Measurements from ENCODE around the gene PIGN. TPM values are rescaled to one million over a fixed set of nuclear protein-coding genes. Genes with fewer than 3 reads are reported as not detected.

PIGN gene
- total and polyA plus RNA-seq, 2 donors (not counting 3 experiments of a cell fraction or from before 2014, with no cell fraction given), result 13.7 to 26.1 TPM

GRCh38 chr18:62200121-62200914, 13.5 kb upstream of the PIGN start:
- TF ChIP-seq EZH2 (IDR thresholded peaks at IDR 0.05; ENCODE audit: borderline replicate concordance, low read depth, low read length, severe bottlenecking) (no peak), JUN (IDR thresholded peaks at IDR 0.05; ENCODE audit: borderline replicate concordance, insufficient read depth, insufficient read length, low read depth) (no peak), GATA2 (IDR thresholded peaks at IDR 0.05; ENCODE audit: insufficient read depth, insufficient read length, low read depth, low read length) (no peak), POLR2A (IDR thresholded peaks at IDR 0.05; ENCODE audit: low read depth, low read length) (no peak), MAX (IDR thresholded peaks at IDR 0.05; ENCODE audit: insufficient read depth, insufficient read length) (no peak), POLR2AphosphoS5 (IDR thresholded peaks at IDR 0.05; ENCODE audit: insufficient read depth, low read depth, low read length) (no peak), FOS (IDR thresholded peaks at IDR 0.05; ENCODE audit: borderline replicate concordance, insufficient read depth, low read length) (no peak), MYC (IDR thresholded peaks at IDR 0.05; ENCODE audit: low read depth, low read length) (no peak)
- TF ChIP-seq, protein P1, sequence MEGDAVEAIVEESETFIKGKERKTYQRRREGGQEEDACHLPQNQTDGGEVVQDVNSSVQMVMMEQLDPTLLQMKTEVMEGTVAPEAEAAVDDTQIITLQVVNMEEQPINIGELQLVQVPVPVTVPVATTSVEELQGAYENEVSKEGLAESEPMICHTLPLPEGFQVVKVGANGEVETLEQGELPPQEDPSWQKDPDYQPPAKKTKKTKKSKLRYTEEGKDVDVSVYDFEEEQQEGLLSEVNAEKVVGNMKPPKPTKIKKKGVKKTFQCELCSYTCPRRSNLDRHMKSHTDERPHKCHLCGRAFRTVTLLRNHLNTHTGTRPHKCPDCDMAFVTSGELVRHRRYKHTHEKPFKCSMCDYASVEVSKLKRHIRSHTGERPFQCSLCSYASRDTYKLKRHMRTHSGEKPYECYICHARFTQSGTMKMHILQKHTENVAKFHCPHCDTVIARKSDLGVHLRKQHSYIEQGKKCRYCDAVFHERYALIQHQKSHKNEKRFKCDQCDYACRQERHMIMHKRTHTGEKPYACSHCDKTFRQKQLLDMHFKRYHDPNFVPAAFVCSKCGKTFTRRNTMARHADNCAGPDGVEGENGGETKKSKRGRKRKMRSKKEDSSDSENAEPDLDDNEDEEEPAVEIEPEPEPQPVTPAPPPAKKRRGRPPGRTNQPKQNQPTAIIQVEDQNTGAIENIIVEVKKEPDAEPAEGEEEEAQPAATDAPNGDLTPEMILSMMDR (IDR thresholded peaks at IDR 0.05; ENCODE audit: extremely low read depth in 1 of 2, insufficient read depth in 1 of 2, low read depth in 1 of 2, low read length in 2 of 2), result no peak
- intact Hi-C loops (cut with micrococcal nuclease), result loop anchor here (1.0 kb wide), 1 partner anchor 13 kb away; the partner anchor contains the start of genes PIGN and RELCH
- no peak overlapping the region for H3K27ac ChIP-seq (ENCODE audit: insufficient read depth, low read depth, low read length)
- H3K4me3 ChIP-seq (replicated peaks in 1 of 3; ENCODE audit: insufficient read depth in 1 of 3, low read depth in 1 of 3, low read length in 3 of 3), result no peak overlapping the region
- no peaks in the 10 kb centered on the region for H3K9me3 ChIP-seq (replicated peaks; ENCODE audit: control insufficient read depth, insufficient read depth, low read length)
- H3K9ac ChIP-seq (replicated peaks; ENCODE audit: extremely low read depth, insufficient read depth, low read length), result no peak overlapping the region
- dilution Hi-C loops (cut with MboI; ENCODE audit: extremely low pct_ligation_motif_present, low sequenced_read_pairs), result no loop called here
- ChIA-PET CTCF (interaction anchor here (0.9 to 2.3 kb wide), 10 partner anchors 9 to 385 kb away, joined by 3 to 8 read pairs (median 4); partner anchors contain the start of genes PIGN and RELCH), POLR2A (interaction anchor here (0.7 kb wide), 1 partner anchor 13 kb away, joined by 4 read pairs; the partner anchor contains the start of genes PIGN and RELCH)
- no peak overlapping the region for H2AFZ ChIP-seq (ENCODE audit: low read depth, low read length)
- H3K4me1 ChIP-seq (ENCODE audit: control insufficient read depth, extremely low read depth, insufficient read depth, low read length), result peaks cover 4% of the 10 kb centered on the region
- no peaks in the 10 kb centered on the region for H3K36me3 ChIP-seq (ENCODE audit: control insufficient read depth in 2 of 2, extremely low read depth in 1 of 2, insufficient read depth in 2 of 2, low read length in 2 of 2)
- BruUV-seq (replicated peaks), result no TSS peak
- no peak for FAIRE-seq
- peak; percentile 10 for DNase-seq (ENCODE audit: low read depth, low spot score)
- peaks cover 60% of the 10 kb centered on the region for H3K79me2 ChIP-seq (ENCODE audit: control insufficient read depth, insufficient read depth, low read length)
- peaks cover 2% of the 10 kb centered on the region for H4K20me1 ChIP-seq (replicated peaks; ENCODE audit: control insufficient read depth, extremely low read depth, insufficient read depth, low read length)
- H3K9me1 ChIP-seq (replicated peaks; ENCODE audit: control insufficient read depth, extremely low read depth, insufficient read depth, low read length), result no peaks in the 10 kb centered on the region
- H3K27me3 ChIP-seq (ENCODE audit: control insufficient read depth in 2 of 2, insufficient read depth in 2 of 2, low read length in 2 of 2), result no peaks in the 10 kb centered on the region
- no peak overlapping the region for H3K4me2 ChIP-seq (ENCODE audit: insufficient read depth, low read length)

Measured in endothelial cell of umbilical vein (primary cell).